GM19372 (cell line): Measurements from ENCODE around the gene LAIR2.

ENCODE experiments used
- ATAC-seq: cut with Tn5 transposase; IDR thresholded peaks from one replicate; pipeline ENCODE4 v1.9.1; 2021; ENCODE audit warnings: mild to moderate bottlenecking, low read depth, moderate library complexity; ENCODE audit not compliant: unreplicated experiment

Gene LAIR2

GRCh38 chr19:54530866-54531265 lies 28.2 kb downstream of the LAIR2 start:
- no peak for ATAC-seq

DNA sequence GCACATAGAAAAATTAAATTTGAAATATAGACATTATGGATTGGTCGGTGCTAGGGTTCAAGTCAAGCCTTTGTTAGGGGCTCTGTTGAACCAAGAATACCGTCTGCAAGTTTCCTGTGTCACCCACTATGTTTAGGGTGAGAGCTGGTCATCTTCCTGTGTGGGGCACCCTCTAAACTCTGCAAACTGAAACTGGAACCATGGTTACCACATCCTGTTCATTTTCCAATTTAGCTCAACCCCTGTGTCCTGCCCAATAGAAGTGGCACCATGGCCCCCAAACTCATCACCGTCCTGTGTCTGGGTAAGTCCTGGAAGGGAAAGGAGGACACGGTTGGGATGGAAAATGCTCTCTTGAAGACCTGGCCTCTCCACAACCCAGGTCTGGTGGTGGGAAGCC lies 29.9 kb downstream of the LAIR2 start:
- ATAC-seq = no peak

DNA sequence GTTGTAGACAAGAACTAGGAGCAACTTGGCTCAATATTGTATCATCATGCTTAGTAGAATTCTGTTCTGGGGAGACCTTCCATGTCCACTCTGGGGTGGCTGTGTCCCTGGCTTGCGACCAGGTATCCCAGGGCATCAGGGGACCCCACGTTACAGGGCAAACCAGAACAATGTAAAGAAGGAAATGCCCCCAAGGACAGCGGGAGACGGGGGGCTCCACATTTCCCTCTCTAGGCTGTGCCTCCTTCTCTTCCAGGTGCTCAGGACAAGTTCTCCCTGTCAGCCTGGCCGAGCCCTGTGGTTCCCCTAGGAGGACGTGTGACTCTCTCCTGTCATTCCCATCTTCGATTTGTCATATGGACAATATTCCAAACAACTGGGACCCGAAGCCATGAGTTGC lies 30.8 kb downstream of the LAIR2 start:
- ATAC-seq = no peak

GRCh38 chr19:54534156-54534555 lies 31.5 kb downstream of the LAIR2 start:
- ATAC-seq = no peak

DNA sequence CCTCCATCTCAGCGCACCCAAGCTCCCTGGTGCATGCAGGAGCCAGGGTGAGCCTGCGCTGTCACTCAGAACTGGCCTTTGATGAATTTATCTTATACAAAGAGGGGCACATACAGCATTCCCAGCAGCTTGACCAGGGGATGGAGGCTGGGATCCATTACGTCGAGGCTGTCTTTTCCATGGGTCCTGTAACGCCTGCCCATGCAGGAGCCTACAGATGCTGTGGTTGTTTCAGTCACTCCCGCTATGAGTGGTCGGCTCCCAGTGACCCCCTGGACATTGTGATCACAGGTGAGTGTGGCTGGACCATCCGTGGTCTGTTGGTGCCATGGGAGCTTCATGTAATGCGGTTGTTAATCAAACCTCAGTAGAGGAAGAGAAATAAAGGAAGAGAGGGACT lies 33.0 kb downstream of the LAIR2 start:
- ATAC-seq = no peak

DNA sequence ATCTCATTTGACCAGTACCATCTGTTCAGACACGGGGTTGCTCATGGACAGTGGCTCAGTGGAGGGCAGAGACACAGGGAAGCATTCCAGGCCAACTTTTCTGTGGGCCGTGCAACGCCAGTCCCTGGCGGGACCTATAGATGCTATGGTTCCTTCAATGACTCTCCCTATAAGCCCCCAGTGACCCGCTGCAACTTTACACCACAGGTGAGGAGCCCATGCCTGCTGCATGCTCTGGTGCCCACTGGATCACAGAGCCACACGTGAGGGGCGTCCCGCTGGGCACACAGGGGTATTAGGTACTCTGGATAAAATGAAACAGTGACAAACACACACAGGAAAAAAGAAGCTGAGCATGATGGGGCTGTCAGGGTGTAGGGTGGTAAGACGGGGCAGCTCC lies 34.3 kb downstream of the LAIR2 start:
- ATAC-seq = no peak

- no peak for ATAC-seq
These were observed 39.1 kb downstream of the LAIR2 start for GRCh38 chr19:54541712-54542111.

GRCh38 chr19:54548806-54549205 lies 46.2 kb downstream of the LAIR2 start:
- ATAC-seq = no peak

- ATAC-seq = no peak
These were observed 46.6 kb downstream of the LAIR2 start for GRCh38 chr19:54549224-54549623.

DNA sequence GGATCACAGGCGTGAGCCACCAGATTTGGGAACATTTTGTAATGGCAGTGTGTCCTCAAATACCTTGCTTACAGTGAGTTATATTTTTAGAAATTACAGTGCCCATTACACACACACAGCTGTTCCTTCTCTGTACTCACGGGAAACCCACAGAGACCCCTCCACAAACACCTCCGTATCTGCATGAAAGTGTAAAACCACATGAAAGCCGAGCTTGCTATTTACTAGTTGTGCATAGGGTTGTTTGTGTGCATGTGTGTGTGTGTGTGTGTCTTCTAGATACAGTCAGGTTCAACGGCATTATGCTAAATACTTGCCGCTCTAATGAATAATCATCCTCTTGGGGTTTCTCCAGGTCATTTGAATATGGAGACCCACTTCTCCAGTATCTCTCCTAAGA lies 48.7 kb downstream of the LAIR2 start:
- ATAC-seq = no peak

DNA sequence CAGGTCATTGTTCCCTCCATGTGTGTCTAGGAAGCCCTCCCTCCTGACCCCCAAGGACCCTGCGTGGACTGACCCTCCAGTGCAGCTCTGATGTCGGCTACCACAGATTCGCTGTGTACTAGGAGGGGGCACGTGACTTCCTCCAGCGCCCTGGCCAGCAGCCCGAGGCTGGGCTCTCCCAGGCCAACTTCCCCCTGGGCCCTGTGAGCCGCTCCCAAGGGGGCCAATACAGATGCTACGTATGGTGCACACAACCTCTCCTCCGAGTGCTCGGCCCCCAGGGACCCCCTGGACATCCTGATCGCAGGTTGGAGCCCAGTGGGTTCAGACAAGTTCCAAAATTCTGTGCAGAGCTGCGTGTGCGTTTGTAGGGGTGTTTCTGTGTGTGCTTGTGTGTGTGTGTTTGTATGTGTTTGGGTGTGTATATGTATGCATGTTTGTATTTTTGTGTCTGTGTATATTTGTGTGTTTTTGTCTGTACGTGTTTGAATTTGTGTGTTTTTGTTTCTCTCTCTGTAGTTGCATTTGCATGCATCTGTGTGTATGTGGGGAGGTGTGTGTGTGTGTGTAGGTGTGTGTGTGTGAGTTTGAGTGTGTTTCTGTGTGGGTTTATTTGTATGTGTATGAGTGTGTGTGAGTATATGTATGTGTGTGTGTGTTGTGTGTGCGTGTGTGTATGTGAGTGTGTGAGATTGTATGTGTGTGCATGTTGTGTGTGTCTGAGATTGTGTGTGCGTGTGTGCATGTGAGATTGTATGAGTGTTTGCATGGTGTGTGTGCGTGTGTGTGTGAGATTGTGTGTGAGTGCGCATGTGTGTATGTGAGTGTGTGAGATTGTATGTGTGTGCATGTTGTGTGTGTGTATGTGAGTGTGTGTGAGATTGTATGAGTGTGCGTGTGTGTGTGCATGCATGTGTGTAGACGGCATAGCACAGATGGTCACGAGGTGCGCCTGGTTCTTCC lies 49.6 kb downstream of the LAIR2 start:
- no peak for ATAC-seq

GRCh38 chr19:54552913-54553310 lies 50.3 kb downstream of the LAIR2 start:
- no peak for ATAC-seq

- no peak for ATAC-seq
These were observed 51.4 kb downstream of the LAIR2 start for GRCh38 chr19:54554006-54554405.

DNA sequence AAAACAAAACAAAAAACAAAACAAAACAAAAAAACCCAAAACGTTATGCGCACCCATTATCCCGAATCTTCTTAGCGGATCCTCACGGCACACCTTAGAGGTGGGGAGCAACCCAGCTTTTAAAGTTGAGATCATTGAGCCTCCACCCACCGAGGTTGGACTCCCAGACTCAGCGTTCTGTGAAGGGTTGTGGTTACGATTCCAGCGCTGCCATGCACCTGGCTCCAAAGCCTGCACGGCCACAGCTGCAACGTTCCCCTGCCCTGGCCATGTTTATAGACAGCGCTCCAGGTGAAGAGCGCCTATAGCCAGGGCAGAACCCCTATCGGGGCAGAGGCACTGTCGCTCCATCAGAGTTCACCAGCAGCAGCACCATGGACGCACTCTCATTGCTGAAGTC lies 52.3 kb downstream of the LAIR2 start:
- ATAC-seq = no peak

- no peak for ATAC-seq
These were observed 53.6 kb downstream of the LAIR2 start for GRCh38 chr19:54556194-54556593.

DNA sequence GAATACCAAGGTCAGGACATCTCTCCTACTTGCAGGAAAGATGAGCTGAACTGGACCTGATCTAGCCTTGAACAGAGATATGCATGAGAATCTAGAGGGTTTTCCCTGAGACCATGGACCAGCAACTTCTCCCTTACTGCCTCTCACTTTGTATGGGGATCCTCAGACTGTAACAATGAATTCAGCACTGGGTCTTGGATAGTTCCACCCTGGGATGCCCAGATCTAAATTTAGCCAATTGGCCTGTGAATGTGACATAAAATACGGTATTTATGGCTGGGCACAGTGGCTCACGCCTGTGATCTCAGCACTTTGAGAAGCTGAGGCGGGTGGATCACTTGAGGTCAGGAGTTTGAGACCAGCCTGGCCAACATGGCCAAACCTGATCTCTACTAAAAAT lies 55.7 kb downstream of the LAIR2 start:
- ATAC-seq = no peak
